Subcutaneous abdominal adipose tissue (tissue), 5 donors: ENCODE data around the gene VSTM4.

Source experiments
- H3K27ac ChIP-seq: one replicate; pipeline ENCODE4 v1.7.0; 2013; ENCODE audit warnings: low read depth, mild to moderate bottlenecking, inconsistent platforms, low read length, moderate library complexity
- H3K27me3 ChIP-seq, 5 donors: one replicate each; pipeline ENCODE4 v1.7.0; 2013; ENCODE audit warnings: low read length in 5 of 5, inconsistent platforms in 1 of 5; ENCODE audit not compliant: control insufficient read depth in 5 of 5, insufficient read depth in 4 of 5
- H3K36me3 ChIP-seq, 5 donors: one replicate each; pipeline ENCODE4 v1.7.0; 2013; ENCODE audit warnings: low read length in 5 of 5; ENCODE audit not compliant: control insufficient read depth in 5 of 5, insufficient read depth in 5 of 5
- H3K4me1 ChIP-seq, 5 donors: one replicate each; pipeline ENCODE4 v1.7.0; 2013; ENCODE audit warnings: low read length in 5 of 5, mild to moderate bottlenecking in 3 of 5, moderate library complexity in 1 of 5; ENCODE audit not compliant: control insufficient read depth in 5 of 5, insufficient read depth in 5 of 5
- H3K4me3 ChIP-seq, 5 donors: one replicate each; pipeline ENCODE4 v1.7.0; 2013; ENCODE audit warnings: low read length in 5 of 5, low read depth in 1 of 5
- H3K9ac ChIP-seq, 5 donors: one replicate each; pipeline ENCODE4 v1.7.0; 2013; ENCODE audit warnings: low read length in 5 of 5, mild to moderate bottlenecking in 4 of 5, moderate library complexity in 3 of 5
- H3K9me3 ChIP-seq, 5 donors: one replicate each; pipeline ENCODE4 v1.7.0; 2013; ENCODE audit warnings: low read length in 5 of 5; ENCODE audit not compliant: control insufficient read depth in 5 of 5
- donor health status: healthy.
- donor health status: healthy.
- donor health status: healthy.
- donor health status: healthy.
- donor health status: healthy.

VSTM4 gene

DNA sequence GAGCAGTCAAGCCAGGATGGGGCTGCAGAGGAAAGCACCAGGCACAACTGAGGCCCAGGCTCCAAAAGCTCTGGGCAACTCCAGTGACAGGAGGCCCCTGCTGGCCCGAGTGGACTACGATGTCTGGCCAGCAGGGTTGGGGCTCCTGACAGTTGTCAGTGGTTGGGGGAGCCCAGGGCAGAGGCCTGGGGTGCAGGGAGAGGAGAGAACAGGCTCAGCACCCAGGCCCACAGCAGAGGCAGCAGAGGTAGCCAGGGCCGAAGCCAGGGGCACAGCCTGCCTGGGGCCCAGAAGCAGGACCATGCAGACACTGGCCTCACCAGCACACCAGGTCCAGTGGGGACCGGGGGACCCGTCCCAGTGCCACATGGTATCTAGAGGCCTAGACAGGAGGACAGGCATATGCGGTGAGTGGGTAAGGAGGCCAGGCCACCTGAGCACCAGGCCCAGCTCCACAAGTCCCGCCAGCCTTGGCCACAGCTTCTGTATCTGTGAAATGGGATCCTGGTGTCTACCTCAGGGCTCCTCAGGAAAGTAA lies 129.6 kb downstream of the VSTM4 start:
- Histone ChIP-seq H3K4me3 (no peak overlapping the region), H3K9ac (no peak overlapping the region), H3K4me1 (peaks cover 0 to 6% (median 3%) of the 10 kb centered on the region in 5 donors), H3K9me3 (no peaks in the 10 kb centered on the region), H3K27ac (no peak overlapping the region), H3K36me3 (peaks cover 0 to 13% (median 0%) of the 10 kb centered on the region in 5 donors), H3K27me3 (peaks cover 0 to 2% (median 0%) of the 10 kb centered on the region in 5 donors)

GRCh38 chr10:48983648-48984351 lies 131.5 kb downstream of the VSTM4 start:
- Histone ChIP-seq H3K9ac (no peak overlapping the region), H3K9me3 (no peaks in the 10 kb centered on the region), H3K4me1 (peaks cover 0 to 6% (median 3%) of the 10 kb centered on the region in 5 donors), H3K36me3 (peaks cover 0 to 13% (median 0%) of the 10 kb centered on the region in 5 donors), H3K27ac (no peak overlapping the region), H3K4me3 (no peak overlapping the region), H3K27me3 (peaks cover 0 to 2% (median 0%) of the 10 kb centered on the region in 5 donors)

- H3K4me3 ChIP-seq = no peak overlapping the region
- H3K9ac ChIP-seq = no peak overlapping the region
- no peak overlapping the region for H3K27ac ChIP-seq
- peaks cover 0 to 21% (median 0%) of the 10 kb centered on the region in 5 donors for H3K36me3 ChIP-seq
- H3K4me1 ChIP-seq = peaks cover 0 to 6% (median 3%) of the 10 kb centered on the region in 5 donors
- H3K27me3 ChIP-seq = no peaks in the 10 kb centered on the region
- no peaks in the 10 kb centered on the region for H3K9me3 ChIP-seq
Observed at GRCh38 chr10:48982584-48982983, 132.7 kb downstream of the VSTM4 start.

DNA sequence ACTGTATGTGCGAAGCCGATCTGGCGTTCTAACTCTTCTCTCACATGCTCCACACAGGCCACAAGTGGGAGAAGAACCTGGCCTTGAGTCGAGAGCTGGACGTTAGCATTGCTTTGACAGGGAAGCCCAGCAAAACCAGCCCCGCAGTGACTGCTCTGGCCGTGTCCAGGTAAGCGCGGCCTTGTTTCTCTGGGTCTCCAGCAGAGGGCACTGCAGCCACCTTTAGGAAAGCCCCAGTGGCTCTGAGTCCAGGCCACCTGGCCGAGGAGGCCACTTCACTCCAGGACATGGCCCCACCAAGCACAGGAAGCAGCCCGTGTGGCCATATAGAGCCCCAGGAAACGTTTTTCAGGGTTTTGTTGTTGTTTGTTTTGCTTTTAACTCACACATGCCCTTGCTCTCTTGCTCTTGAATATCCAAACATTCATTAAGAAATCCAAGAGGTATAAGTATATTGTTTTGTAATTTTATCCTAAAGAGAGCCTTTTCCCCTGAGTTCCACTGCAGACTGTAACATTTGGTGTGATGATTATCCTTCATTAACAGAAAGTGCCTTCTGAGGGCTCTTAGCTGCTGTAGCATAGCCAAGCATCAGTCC lies 133.9 kb downstream of the VSTM4 start:
- Histone ChIP-seq H3K27ac (no peak overlapping the region), H3K27me3 (no peaks in the 10 kb centered on the region), H3K9ac (no peak overlapping the region), H3K36me3 (peaks cover 0 to 26% (median 0%) of the 10 kb centered on the region in 5 donors), H3K9me3 (no peaks in the 10 kb centered on the region), H3K4me3 (no peak overlapping the region), H3K4me1 (peaks cover 0 to 6% (median 3%) of the 10 kb centered on the region in 5 donors)

DNA sequence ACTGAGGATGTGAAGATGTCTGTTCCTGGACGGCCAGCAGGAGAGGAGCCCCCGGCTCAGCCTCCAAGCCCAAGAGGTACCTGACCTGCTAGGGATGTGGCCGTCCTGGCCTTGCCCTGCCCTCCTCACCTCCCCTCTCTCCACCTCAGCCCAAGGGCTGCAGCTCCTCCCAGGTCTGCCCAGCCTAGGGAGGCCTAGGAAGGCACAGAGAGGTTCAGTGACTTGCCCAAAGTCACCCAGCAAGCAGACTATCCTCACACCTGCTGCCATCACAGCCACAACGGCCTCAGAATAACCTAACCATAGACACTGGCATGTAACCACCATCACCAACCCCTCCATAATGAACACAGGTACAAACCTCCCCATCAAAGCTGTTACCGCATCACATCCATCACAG lies 137.0 kb downstream of the VSTM4 start:
- Histone ChIP-seq H3K4me1 (peaks cover 0 to 4% (median 0%) of the 10 kb centered on the region in 5 donors), H3K9me3 (no peaks in the 10 kb centered on the region), H3K4me3 (no peak overlapping the region), H3K27me3 (peaks cover 0 to 2% (median 0%) of the 10 kb centered on the region in 5 donors), H3K9ac (no peak overlapping the region), H3K36me3 (peaks cover 0 to 27% (median 0%) of the 10 kb centered on the region in 5 donors), H3K27ac (no peak overlapping the region)

DNA sequence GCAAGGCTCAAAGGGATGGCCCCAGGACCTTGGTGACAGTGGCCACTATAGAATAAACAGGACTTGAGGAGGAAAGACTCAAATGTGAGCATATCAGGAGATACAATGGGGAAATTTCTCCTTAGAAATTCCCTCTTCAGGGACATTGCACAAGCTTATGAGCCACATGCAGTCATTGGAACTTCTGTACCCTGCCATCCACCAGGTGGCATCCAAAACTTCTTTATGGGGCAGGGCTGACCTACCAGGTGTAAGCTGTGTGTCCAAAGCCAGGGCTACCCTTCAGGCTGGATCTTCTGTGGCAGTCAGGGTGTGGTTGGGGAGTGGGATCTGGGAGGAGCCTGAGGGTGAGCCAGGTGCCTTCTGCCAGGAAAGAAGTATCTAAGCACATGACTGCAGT lies 139.1 kb downstream of the VSTM4 start:
- no peaks in the 10 kb centered on the region for H3K9me3 ChIP-seq
- H3K27ac ChIP-seq = no peak overlapping the region
- H3K4me1 ChIP-seq = peaks cover 0 to under 1% (median 0%) of the 10 kb centered on the region in 5 donors
- H3K9ac ChIP-seq = no peak overlapping the region
- no peak overlapping the region for H3K4me3 ChIP-seq
- H3K27me3 ChIP-seq = peaks cover 0 to 2% (median 0%) of the 10 kb centered on the region in 5 donors
- peaks cover 0 to 29% (median 0%) of the 10 kb centered on the region in 5 donors for H3K36me3 ChIP-seq

DNA sequence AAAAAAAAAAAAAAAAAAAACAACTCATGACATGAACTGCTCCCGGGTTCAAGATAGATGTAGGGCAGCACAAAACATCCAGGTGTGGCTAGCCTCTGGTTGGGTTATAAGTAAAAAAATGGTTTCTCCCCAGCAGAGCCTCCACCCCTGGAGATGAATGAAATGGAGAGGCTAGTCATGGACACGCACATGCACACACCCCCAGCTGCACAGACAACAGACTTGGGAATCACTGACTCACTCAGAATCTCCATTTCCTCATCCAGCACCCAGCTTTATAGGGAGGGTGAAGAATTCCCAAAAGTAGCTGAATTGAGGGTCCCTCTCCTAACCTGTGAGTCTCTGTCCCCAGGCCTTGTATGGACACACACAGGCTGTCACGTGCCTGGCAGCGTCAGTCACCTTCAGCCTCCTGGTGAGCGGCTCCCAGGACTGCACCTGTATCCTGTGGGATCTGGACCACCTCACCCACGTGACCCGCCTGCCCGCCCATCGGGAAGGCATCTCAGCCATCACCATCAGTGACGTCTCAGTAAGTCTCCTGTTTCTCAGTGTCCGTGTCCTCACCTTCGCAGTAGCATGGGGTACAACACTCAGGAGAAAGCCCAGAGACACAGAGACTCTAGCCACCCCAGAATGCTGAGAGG lies 140.7 kb downstream of the VSTM4 start:
- no peak overlapping the region for H3K9ac ChIP-seq

GRCh38 chr10:48973065-48973464 lies 142.3 kb downstream of the VSTM4 start:
- H3K36me3 ChIP-seq = peaks cover 0 to 28% (median 0%) of the 10 kb centered on the region in 5 donors
- H3K9ac ChIP-seq = no peak overlapping the region
- no peaks in the 10 kb centered on the region for H3K9me3 ChIP-seq
- no peak overlapping the region for H3K27ac ChIP-seq
- no peak overlapping the region for H3K4me3 ChIP-seq
- peaks cover 0 to 2% (median 0%) of the 10 kb centered on the region in 5 donors for H3K27me3 ChIP-seq
- no peaks in the 10 kb centered on the region for H3K4me1 ChIP-seq

More for the DNA sequence above, 140.7 kb downstream of the VSTM4 start:
- Histone ChIP-seq H3K27me3 (peaks cover 0 to 2% (median 0%) of the 10 kb centered on the region in 5 donors), H3K27ac (no peak overlapping the region), H3K9me3 (no peaks in the 10 kb centered on the region), H3K4me1 (no peaks in the 10 kb centered on the region), H3K36me3 (peaks cover 0 to 29% (median 0%) of the 10 kb centered on the region in 5 donors), H3K4me3 (no peak overlapping the region)

DNA sequence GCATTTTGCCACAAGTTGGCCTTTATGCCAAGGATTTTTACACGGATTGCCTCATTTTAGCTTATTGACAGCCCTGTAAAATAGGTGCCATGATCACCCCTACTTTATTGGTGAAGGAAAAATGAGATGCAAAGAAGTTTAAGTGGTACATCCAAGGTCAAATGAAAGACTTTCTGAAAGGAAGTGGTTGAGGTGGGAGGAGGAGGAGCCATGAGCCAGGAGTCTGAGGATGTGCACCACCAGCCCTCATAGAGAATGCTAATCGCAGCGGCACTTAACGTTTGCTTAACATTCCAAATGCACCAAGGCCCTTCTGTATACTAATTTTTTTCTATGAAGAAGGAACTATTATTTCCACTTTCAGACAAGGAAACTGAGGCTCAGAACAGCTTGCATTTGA lies 144.7 kb downstream of the VSTM4 start:
- Histone ChIP-seq H3K4me3 (no peak overlapping the region), H3K27ac (no peak overlapping the region), H3K36me3 (peaks cover 0 to 26% (median 0%) of the 10 kb centered on the region in 5 donors), H3K9me3 (no peaks in the 10 kb centered on the region), H3K4me1 (no peaks in the 10 kb centered on the region), H3K9ac (no peak overlapping the region), H3K27me3 (peaks cover 0 to 3% (median 2%) of the 10 kb centered on the region in 5 donors)
